HG02981 (cell line): ENCODE data around the gene RAB15.

Experiments
- ATAC-seq: cut with Tn5 transposase; IDR thresholded peaks from one replicate; pipeline ENCODE4 v1.9.1; 2021; ENCODE audit warnings: mild to moderate bottlenecking, moderate library complexity; ENCODE audit not compliant: unreplicated experiment

The RAB15 gene

GRCh38 chr14:64956697-64957406, 15.3 kb downstream of the RAB15 start:
- no peak for ATAC-seq

GRCh38 chr14:64955297-64955696, 16.8 kb downstream of the RAB15 start:
- no peak for ATAC-seq

GRCh38 chr14:64954491-64955240, 17.5 kb downstream of the RAB15 start:
- no peak for ATAC-seq

DNA sequence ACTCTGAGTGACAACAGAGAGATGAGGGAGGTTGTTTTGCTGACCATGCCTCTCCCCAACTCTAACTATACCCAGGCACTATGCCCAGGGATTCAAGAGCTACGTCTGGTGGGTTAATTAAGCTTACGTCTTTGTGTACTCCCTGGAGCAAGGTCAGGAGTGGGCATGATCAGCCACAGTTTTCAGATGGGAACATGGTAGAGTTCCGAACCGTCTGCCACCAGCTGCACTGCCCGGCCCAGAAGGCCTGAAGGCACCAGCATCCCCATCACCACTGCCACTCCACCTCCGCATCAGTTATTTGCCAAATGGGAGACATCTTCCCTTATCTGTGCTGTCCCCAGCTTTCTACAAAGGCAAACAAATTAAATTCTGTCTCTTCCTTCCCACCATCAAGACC, 18.5 kb downstream of the RAB15 start:
- ATAC-seq, result no peak

- ATAC-seq, result no peak
Observed at GRCh38 chr14:64953310-64953654, 18.9 kb downstream of the RAB15 start.

GRCh38 chr14:64952598-64953309, 19.4 kb downstream of the RAB15 start:
- peak; percentile 63 for ATAC-seq

- no peak for ATAC-seq
Observed at GRCh38 chr14:64951724-64952123, 20.4 kb downstream of the RAB15 start.

GRCh38 chr14:64951291-64951690, 20.8 kb downstream of the RAB15 start:
- ATAC-seq, result no peak

- no peak for ATAC-seq
Observed at GRCh38 chr14:64950889-64951288, 21.2 kb downstream of the RAB15 start.

GRCh38 chr14:64948612-64949210, 23.4 kb downstream of the RAB15 start:
- no peak for ATAC-seq

DNA sequence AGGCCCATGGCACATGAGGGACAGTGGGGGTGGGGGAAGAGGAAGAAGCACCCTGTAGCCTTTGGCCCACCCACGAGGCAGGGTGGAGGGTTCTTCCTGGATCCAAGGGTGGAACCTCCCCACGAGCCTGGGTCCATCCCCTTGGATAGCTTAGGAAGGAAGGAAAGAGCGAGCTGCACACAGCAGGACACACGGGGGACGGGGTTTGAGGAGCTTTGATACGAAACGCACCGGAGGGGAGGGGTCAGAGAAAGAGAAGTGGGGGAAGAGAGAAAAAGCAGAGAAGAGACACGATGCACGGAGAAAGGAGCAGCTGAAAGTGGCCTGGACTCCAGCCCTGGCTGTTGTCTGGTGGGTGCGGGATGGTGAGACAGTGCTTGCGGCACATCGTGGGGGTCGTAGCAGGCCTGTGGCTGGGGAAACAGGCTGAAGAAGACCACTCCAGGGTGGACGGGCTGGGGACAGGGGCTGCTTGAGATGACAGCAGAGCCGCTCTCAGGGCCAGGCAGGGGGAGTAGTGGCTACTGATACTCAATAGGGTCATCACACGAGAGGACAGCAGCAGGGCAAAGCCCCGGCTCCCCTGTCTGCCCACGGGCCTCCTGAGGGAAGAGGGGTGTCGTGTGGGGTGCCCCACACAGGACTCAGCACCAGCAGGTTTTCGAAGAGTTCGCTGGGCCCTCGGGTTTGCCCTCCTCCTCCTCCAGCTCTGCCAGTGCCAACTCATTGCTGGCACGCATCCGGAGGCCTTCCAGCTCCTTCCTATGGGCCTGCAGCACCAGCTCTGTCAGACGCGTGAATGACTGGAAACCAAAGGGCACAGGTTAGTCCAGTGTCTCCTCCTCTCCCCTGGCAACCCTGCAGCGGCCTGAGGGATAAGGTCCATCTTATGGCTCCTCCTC, 24.2 kb downstream of the RAB15 start:
- ATAC-seq, result no peak

- no peak for ATAC-seq
Observed at GRCh38 chr14:64946310-64947045, 25.7 kb downstream of the RAB15 start.

DNA sequence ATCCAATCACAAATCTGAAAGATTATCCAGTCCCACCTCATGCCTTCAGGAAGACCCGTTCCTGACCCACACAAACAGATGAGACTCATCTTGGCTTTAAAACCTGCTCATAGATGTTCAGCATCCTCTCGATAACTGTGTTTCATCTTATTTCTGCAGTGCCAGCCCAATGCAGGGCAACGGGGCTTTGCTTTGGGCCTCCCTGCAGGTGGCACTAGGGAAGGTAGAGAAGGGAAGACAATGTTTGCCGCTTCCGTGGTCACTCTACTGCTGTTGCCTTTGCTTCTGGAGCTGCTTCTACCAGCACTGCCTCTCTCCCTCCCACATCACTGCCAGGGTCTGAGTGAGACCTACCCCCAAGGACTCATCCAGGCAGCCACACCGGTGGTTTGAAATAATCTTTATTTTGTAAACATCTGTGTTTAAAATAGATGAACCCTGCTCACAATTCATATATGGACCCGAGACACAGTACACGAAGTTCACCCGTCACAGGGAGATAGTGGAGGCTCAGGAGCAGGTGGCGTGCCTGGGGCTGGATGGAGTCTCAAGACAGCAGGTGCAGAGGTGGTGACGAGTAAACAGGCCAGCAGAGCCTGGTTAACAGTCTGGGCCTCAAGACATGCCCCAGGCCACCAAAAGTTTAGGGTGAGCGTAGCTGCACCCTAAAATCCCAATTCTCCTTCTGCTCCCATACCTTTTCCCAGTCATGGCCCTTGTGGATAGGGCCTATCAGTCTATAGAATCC, 26.5 kb downstream of the RAB15 start:
- no peak for ATAC-seq

- no peak for ATAC-seq
Observed at GRCh38 chr14:64944861-64945260, 27.3 kb downstream of the RAB15 start.

GRCh38 chr14:64944041-64944440, 28.1 kb downstream of the RAB15 start:
- ATAC-seq, result no peak

DNA sequence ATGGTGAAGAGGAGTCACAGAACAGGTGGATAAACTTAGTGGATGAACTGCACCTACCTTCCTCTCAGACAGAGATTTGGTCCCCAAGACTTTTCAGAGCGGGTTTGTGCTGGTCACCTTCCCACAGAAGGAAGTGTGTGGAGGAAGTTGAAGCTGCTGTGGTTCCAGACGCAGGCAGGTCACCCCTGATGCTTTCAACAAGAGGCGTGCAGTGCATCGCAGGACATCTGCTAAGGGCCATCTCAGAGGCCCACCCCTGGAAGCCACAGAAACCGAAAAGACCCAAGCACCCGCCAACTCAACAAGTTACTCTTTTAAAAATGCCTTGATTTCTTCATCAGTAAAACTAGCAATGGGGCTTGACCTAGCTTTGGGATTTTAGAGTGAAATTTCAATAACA, 28.6 kb downstream of the RAB15 start:
- no peak for ATAC-seq

- no peak for ATAC-seq
Observed at GRCh38 chr14:64942531-64943111, 29.5 kb downstream of the RAB15 start, which contains the start of gene GPX2. GPX2 (minus strand) TSS chr14:64942745; CDS start chr14:64942726, 19 bp downstream.

GRCh38 chr14:64940336-64940910, 31.7 kb downstream of the RAB15 start:
- ATAC-seq, result no peak
